HEK293T (cell line): ENCODE measurements around the gene CBFA2T2.
A peak's percentile ranks its signal among the peaks of the same experiment; 100 is the strongest.

ENCODE experiments used
- CTCF ChIA-PET: fragments of 350-600 bp; formaldehyde crosslinking; extraction: SDS; loops from one replicate; lab custom pipeline; 2021; ENCODE audit warnings: antibody characterized with exemption, inconsistent platforms; lab: Yijun Ruan, JAX
- POLR2A ChIA-PET: fragments of 350-600 bp; formaldehyde crosslinking; extraction: SDS; loops from one replicate; lab custom pipeline; 2020; ENCODE audit warnings: antibody characterized with exemption, inconsistent platforms; lab: Yijun Ruan, JAX
- DNase-seq: peaks from one replicate; pipeline ENCODE4 v3.0.0; 2012; ENCODE audit warnings: mixed read lengths; ENCODE audit errors: extremely low spot score
- ARNT ChIP-seq: fragments of 450-650 bp; IDR thresholded peaks from 2 replicates; pipeline ENCODE4 v1.6.1; 2017; ENCODE audit warnings: mild to moderate bottlenecking
- BHLHE40 ChIP-seq: fragments of 450-650 bp; IDR thresholded peaks from 2 replicates; pipeline ENCODE4 v1.6.1; 2016; ENCODE audit warnings: mild to moderate bottlenecking, moderate library complexity, borderline replicate concordance
- CTBP1 ChIP-seq: fragments of 450-650 bp; IDR thresholded peaks from 2 replicates; pipeline ENCODE4 v1.6.1; 2016; ENCODE audit warnings: borderline replicate concordance
- ELF4 ChIP-seq: fragments of 450-650 bp; IDR thresholded peaks from 2 replicates; pipeline ENCODE4 v1.6.1; 2017; ENCODE audit warnings: antibody characterized with exemption
- FOXA1 ChIP-seq: fragments of 450-650 bp; IDR thresholded peaks from 2 replicates; pipeline ENCODE4 v1.6.1; 2016; ENCODE audit warnings: mild to moderate bottlenecking
- FOXK2 ChIP-seq: fragments of 450-650 bp; IDR thresholded peaks from 2 replicates; pipeline ENCODE4 v1.6.1; 2016; ENCODE audit warnings: mild to moderate bottlenecking
- FOXM1 ChIP-seq: fragments of 450-650 bp; IDR thresholded peaks from 2 replicates; pipeline ENCODE4 v1.6.1; 2017; ENCODE audit warnings: mild to moderate bottlenecking, borderline replicate concordance
- HDGF ChIP-seq: fragments of 450-650 bp; IDR thresholded peaks from 2 replicates; pipeline ENCODE4 v1.6.1; 2017; ENCODE audit warnings: antibody characterized with exemption, borderline replicate concordance
- L3MBTL2 ChIP-seq: fragments of 450-650 bp; conservative IDR thresholded peaks from 2 replicates; pipeline ENCODE4 v1.6.1; 2016; ENCODE audit warnings: mild to moderate bottlenecking
- LEF1 ChIP-seq: fragments of 450-650 bp; IDR thresholded peaks from 2 replicates; pipeline ENCODE4 v1.6.1; 2017; ENCODE audit warnings: mild to moderate bottlenecking, borderline replicate concordance
- NFRKB ChIP-seq: fragments of 450-650 bp; IDR thresholded peaks from 2 replicates; pipeline ENCODE4 v1.6.1; 2016; ENCODE audit warnings: mild to moderate bottlenecking, moderate library complexity
- PKNOX1 ChIP-seq: fragments of 450-650 bp; IDR thresholded peaks from 2 replicates; pipeline ENCODE4 v1.6.1; 2016
- SP1 ChIP-seq: fragments of 450-650 bp; IDR thresholded peaks from 2 replicates; pipeline ENCODE4 v1.6.1; 2017
- SUZ12 ChIP-seq: fragments of 450-650 bp; IDR thresholded peaks from 2 replicates; pipeline ENCODE4 v1.6.1; 2016; ENCODE audit warnings: mild to moderate bottlenecking
- TARDBP ChIP-seq: fragments of 450-650 bp; IDR thresholded peaks from 2 replicates; pipeline ENCODE4 v1.6.1; 2016
- ZNF384 ChIP-seq: fragments of 450-650 bp; IDR thresholded peaks from 2 replicates; pipeline ENCODE4 v1.6.1; 2016

CBFA2T2 gene

DNA sequence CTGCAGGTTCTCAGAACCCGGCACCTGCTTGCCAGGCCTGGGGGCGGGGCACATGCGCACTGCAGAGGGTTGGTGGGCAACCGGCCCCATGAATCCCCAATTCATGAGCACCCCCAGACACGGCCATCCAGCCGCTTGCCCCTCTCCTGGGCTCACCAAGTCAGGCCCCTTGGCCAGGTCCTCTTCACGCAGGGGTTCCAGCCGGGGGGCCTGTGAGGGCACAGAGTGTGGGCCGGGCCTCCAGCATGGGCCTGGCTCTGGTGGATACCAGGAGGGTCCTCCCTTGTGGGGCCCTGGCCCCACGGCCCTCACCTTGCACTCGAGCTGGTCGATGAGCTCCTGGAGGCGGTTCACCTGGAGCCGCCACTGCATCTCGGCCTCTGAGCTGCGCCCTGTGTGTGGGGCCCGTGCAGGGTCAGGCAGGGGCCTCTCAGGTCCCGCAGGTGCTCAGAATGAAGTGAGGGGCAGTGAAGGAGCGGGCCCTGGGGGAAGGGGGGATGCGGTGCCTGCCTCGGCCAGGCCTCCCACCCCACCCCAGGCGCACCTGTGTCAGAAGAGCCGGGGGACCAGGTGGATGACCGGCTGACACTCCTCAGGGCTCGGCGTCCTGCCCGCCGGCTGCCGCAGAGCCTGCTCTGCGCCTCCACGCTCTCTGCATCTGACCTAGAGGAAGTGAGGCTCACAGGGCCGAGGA is 169.6 kb downstream of the CBFA2T2 start:
- TF ChIP-seq PKNOX1 (no peak), BHLHE40 (no peak), HDGF (no peak), ELF4 (no peak), FOXM1 (no peak), ZNF384 (no peak), NFRKB (no peak), CTBP1 (no peak), FOXK2 (no peak), SUZ12 (no peak), ARNT (no peak), TARDBP (no peak), L3MBTL2 (no peak), SP1 (no peak)
- CTCF ChIA-PET: no interaction called here
- DNase-seq: no peak
- POLR2A ChIA-PET: no interaction called here

- POLR2A ChIA-PET: interaction anchor here (0.8 kb wide), 1 partner anchor 170 kb away, joined by 3 read pairs; the partner anchor contains the start of gene CBFA2T2
- CTCF ChIA-PET: no interaction called here
- no peak for TF ChIP-seq ZNF384
- TF ChIP-seq LEF1: no peak
- TF ChIP-seq BHLHE40: no peak
- DNase-seq: no peak
Measured at GRCh38 chr20:33660035-33660684, 170.3 kb downstream of the CBFA2T2 start.

DNA sequence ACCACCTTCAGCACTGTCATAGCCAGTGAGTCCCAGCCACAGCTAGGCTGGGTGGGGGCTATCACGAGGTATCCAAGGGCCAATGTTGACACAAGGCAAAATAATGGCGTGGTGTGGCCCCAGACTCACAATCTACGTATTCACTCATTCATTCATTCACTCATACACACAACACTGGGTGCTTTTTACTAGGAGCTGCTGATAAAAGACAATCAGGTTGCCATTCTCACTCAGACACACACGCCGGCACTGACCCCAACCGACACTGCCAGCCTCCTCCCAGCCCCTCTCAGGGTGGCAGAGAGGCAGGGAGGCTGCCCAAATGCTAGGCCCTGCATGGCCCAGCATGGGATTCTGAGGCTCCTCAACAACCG is 170.8 kb downstream of the CBFA2T2 start:
- no peak for DNase-seq
- CTCF ChIA-PET: no interaction called here
- TF ChIP-seq FOXK2 (no peak), NFRKB (no peak), ELF4 (no peak), SUZ12 (no peak), HDGF (no peak), CTBP1 (no peak), LEF1 (no peak), SP1 (no peak), FOXM1 (no peak), PKNOX1 (no peak), L3MBTL2 (no peak), ARNT (no peak)
- POLR2A ChIA-PET: interaction anchor here (0.8 kb wide), 1 partner anchor 171 kb away, joined by 3 read pairs; the partner anchor contains the start of gene CBFA2T2

GRCh38 chr20:33662172-33662571 is 172.3 kb downstream of the CBFA2T2 start, which contains the start of gene C20orf144:
Gene C20orf144 (plus strand): TSS chr20:33662327. CDS start chr20:33662346, 19 bp downstream.
- CTCF ChIA-PET: no interaction called here
- POLR2A ChIA-PET: interaction anchor here (0.9 to 4.2 kb wide), 3 partner anchors 8 to 259 kb away, joined by 3 to 23 read pairs (median 3); no protein-coding TSS in a partner anchor
- no peak for DNase-seq
- TF ChIP-seq FOXA1 (no peak), ARNT (no peak), FOXK2 (no peak), NFRKB (no peak), ZNF384 (no peak), L3MBTL2 (no peak), TARDBP (no peak), HDGF (no peak), SUZ12 (no peak), ELF4 (no peak), PKNOX1 (no peak), FOXM1 (no peak), CTBP1 (no peak), LEF1 (no peak), BHLHE40 (no peak)

DNA sequence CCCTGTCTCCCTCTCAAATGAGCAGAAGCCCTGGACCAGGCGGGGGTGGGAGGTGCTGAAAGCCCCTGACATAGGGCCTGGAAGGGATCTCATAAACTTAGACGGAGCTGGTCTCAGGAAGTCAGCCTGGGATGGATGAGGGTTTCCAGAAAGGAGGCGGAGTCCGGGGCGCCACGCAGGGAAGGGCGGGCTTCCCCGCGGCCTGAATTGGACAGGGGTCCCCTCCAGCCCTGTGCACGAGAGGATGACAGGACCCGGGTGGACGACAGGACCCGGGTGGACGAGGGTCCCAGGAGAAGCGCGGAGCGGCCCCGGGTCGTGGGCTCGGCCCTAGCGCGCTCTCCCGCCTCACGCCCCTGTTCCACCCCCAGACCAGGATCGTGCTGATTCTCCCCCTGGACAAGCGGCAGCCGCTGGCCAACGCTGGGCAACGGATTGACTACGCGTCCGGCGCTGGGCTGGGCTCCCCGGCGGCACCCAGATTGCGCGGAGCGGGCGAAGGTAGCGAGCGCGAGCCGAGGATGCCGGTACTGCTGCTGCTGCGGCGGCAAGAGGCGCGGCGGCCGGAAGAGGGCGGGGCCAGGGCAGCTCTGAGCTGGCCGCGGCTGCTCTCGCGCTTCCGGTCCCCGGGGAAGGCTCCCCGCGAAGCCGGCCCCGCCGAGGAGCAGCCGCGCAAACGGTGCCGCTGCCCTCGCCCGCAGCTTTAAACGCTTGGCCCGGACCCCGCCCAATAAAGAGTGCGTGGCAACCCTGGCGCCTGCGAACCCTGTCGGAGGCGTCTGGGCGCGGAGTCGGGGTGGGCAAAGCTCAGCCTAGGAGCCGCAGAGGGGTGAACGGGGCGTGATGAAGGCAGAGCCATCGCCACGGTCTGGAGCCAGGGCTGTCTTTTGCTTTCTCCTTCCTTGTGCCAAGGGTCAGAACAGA is 173.5 kb downstream of the CBFA2T2 start:
- ChIA-PET CTCF (interaction anchor here (0.6 to 0.7 kb wide), 3 partner anchors 10 to 1776 kb away, joined by 3 to 5 read pairs (median 4); no protein-coding TSS in a partner anchor), POLR2A (interaction anchor here (0.7 to 4.2 kb wide), 21 partner anchors 9 to 308 kb away, joined by 3 to 23 read pairs (median 5); partner anchors contain the start of genes CBFA2T2, CDK5RAP1 and NECAB3)
- no peak for TF ChIP-seq L3MBTL2
- TF ChIP-seq ELF4: no peak
- TF ChIP-seq FOXM1: no peak
- peak; percentile 87 for DNase-seq
